DMS153 treated with DMSO at 0.1 percent for 48 hours (cell line): Measurements from ENCODE around the gene MAP4K3.

ENCODE experiments used
- DNase-seq: peaks from one replicate; lab custom pipeline; 2025; ENCODE audit not compliant: unreplicated experiment; lab: John Stamatoyannopoulos, UW

The MAP4K3 gene

DNA sequence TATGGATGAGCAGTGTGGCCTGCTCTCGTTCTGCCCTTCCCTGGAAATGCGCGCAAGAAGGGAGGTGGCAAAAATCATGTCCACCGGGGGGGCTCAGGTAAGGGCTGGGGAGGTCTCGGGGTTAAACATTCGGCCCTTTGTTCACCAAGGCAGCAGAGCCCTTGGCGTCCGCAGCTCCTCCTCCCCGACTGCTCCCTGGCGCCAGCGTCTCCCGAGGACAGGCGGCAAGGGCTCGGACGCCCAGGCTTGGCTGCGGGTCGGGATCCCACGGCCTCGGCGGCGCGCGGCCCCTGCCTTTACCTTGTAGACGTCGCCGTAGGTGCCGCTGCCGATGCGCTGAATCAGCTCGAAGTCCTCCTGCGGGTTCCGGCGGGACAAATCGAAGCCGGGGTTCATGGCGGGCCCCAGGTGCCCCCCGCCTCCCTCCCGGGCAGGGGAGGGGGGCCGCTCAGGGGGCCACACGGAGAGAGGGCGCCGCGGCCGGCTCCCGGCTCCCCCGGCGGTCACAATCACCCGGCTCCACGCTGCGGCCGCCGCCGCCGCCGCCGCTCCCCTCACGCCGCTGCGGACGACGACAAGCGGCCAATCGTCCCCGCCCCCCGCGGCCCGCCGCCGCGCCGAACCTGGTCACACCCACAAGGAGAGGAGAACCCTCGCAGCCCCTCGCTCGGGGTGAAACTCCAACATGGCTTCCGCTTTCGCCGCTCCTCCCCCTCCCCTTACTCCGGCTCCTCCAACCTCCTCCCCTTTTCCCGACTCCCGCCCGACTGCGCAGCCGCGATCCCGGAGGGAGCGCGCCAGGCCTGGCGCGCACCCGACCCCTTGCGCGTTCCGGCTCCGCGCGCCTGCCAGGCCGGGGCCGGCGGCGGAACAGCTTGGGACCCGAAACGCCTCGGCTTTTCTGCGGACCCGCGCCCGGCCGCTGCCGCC, at the start of gene MAP4K3:
Gene MAP4K3, minus strand, starts transcription at position 694 of the 930 bp plus-strand sequence. Its CDS starts 298 bp downstream, at position 396.
- DNase-seq, result peak; percentile 86

DNA sequence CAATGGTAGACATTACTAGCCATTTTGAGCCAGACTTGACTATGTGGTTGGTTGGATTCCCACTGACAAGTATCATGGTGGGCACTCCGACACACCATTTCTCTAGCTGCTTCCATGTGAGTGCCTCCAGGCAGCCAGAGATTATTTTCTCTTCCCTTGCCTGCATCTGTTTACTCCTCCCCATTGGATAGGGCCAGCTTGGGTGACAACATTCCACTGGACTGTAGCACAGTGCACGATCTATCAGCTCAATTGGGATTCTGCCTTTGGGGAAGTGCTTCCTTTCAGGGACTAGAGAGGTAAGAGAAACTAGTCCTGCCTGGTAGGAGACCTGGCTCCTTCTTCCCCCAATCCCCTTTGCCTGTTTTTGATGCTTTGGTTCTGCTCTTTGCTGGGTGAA, 49.0 kb upstream of the MAP4K3 start:
- DNase-seq, result no peak

DNA sequence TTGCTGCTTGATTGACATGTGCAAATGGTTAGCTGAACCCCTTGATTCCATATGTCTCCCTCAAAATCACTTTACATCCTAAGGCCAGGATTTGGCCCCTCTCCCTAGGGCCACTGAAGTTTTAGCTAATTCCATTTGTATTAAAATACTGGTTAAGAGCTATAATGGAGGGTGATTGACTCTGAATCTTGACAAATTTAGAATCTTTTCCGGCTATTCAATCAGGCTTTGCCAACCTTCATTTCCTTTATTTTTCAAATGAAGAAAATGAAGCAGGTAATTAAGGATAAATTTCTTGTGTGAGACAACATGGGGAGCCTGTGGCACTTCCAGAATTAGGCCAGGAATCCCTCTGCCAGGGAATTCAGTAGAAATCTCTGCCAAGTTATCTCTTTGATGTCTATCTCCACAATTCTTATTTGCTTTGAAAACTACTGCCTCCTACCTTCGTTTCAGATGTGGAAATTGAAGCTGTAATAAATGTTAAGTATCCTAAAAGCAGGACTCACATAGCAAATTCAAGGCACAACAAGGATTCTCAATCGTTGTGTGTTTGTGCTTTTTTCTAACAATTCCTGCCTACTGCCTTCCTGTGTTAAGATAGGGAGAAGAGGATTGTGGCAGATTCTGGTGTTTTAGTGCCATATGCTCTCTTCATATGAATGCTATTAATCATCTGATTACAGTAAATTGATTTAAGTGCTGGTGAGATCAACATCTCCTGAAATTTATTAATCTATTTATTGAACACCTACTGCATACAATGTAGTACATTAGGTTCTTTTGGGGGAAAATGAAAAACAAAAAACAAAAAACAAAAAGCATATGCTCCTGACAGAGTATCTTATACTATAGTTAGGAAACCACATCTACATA, 47.8 kb upstream of the MAP4K3 start:
- DNase-seq, result no peak

DNA sequence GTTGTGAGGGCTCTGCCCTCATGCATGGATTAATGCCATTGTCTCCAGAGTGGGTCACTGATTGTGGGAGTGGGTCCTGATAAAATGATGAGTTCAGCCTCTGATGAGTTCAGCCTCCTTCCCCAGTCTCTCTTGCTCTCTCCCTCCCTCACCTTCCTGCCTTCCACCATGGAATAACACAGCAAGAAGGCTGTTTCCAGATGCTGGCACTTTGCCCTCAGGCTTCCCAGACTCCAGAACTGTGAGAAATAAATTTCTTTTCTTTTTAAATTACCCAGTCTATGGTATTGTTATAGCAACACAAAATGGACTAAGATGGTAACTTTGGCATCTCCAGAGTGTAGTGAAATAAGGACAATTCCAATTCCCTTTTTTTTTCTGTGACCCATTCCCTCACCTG, 47.1 kb upstream of the MAP4K3 start:
- DNase-seq, result no peak

DNA sequence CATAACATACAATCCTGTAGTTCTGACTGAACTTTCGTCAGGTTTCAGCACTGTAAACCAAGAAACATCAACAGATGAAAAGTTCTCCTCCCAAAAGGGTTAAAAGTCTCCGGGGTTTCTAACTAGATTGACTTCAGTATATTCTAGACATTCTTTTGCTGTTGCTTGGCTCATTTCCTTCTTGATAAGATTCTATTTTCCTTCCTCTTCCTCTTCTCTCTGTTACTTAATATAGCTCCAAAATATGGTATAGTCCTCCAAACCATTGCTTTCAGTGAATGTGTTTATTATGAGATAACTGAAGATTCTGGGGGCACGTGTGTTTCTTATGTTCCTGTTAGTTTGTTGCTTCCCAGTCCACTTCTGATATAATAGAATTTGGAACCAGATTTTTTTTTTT, 46.4 kb upstream of the MAP4K3 start:
- no peak for DNase-seq

DNA sequence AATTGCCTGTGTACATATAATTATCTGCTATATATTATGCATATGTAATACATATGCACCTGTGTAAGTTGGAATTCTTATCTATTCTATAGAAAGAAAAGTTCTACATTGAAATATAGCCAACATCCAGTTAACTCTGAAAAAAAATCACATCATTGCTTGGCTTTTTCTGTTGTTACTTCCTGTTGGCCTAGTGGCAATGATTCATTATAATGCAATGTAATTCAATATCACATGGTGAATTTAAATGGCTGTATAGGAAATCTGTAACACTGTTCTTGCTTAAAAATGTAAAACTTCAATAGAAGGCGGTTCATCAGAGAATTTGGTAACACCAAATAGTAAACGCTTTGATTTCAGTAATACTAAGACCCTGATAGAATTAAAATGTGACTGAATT, 44.5 kb upstream of the MAP4K3 start:
- DNase-seq, result peak; percentile 14

DNA sequence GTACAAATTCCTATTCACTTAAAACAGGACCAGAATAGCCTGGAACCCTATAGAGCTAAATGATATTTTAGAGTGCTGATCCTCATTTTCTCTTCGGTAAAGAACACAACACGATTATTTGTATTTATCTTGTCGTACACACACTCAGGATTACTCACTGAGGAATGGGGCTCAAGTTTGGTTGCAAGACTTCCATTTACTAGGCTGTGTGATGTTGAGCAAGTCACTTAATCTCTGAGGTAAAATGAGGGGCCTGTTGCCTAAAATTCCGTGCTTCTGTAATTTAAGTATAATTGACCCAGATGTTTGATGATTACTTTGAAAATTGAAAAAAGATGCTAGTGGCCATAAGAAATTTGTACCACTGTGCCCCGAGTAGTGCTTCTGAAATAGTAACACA, 42.6 kb upstream of the MAP4K3 start:
- DNase-seq, result no peak

DNA sequence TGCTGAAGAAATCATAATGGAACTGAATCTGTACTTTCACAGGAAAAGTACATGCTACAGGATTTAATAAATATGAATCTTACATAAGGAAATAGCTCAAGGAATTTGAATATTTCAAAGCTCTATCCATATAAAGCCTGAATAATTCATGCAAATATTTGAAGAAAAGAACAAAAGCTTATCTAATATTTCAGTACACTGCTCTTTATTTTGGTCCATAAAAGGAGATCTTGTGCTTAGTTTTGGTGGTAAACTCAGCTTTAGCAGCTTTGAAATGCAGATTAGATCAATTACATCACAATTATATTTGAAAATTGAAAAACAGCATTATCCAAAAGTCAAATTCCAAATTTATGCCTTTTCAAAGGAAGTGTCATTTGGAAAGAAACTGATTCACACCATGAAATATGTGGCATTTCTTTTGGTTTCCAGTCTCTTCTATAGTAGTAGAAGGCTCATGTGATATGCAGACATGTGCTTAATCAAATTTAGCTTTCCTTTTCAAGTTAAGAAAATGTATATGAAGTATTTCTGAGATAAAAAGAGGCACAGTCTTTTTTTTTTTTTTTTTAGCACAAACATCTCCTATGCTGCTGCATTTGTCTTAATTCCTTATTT, 42.1 kb upstream of the MAP4K3 start:
- DNase-seq, result no peak

DNA sequence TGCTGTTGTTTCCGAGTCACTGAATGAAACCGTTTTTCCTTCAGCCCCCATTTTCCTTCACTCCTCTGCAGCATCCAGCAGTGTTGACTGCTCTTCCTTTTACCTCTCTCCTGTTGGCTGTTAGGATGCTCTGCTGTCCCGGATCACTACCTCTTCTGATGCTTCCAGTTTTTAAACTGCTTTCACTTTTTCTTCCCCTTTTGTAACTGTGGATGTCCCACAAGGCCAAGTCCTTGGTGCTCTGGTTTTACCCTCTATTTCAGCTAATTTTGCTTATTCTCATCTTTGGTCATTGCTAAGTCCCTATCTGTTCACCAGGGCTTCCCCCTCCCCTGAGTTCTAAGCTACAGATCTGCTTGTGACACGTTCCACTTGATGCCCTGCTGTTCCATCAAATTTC, 39.4 kb upstream of the MAP4K3 start:
- no peak for DNase-seq

DNA sequence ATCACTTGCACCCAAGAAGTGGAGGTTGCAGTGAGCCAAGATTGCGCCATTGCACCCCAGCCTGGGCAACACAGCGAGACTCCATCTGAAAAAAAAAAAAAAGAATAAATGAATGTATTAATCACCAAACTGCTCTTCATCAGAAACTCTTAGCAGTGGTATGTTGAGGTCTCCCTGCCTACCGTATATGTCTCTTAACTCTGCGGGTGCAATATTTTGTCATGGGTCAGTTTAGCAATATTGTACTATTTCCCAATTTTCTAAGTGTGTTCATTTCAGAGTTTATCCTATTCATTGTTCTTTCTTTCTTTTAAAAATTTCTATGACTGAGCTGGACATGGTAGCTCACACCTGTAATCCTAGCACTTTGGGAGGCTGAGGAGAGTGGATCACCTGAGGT, 37.9 kb upstream of the MAP4K3 start:
- no peak for DNase-seq

DNA sequence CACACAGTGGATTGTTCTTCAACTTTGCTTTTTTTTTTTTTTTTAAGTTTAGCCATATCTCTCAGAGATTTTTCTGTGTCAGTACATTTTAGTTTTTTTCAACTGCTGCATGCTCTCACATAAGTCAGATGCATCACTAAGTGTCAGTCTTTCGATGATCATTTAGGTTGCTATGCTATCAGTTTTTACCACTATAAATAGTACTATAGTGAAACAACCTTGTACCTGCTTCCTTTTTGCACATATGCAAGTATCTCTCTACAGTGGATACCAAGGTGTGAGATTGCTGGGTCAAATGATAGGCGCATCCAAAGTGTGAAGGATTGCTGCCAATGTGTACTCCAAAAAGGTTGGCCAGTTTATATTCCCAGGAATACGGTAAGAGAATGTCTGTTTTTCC, 33.5 kb upstream of the MAP4K3 start:
- no peak for DNase-seq

DNA sequence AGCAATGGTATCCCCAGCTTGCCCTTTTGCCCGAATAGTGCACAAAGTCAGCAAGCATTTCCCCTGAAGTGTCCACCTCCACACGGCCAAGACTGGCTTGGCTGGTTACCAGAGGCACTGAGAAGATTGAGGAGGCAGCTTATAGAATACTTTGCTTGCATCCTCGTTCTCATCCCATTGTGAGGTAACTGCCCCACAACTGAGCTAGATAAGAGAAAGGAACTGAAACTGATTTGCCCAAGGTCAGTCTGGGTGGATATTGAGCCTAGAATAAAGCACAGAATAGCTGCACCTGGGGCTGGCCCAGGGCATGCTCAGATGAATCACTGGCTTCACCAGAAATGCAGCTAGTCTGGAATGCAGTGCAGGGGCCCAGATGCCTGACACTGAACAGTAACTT, 32.7 kb upstream of the MAP4K3 start:
- no peak for DNase-seq

DNA sequence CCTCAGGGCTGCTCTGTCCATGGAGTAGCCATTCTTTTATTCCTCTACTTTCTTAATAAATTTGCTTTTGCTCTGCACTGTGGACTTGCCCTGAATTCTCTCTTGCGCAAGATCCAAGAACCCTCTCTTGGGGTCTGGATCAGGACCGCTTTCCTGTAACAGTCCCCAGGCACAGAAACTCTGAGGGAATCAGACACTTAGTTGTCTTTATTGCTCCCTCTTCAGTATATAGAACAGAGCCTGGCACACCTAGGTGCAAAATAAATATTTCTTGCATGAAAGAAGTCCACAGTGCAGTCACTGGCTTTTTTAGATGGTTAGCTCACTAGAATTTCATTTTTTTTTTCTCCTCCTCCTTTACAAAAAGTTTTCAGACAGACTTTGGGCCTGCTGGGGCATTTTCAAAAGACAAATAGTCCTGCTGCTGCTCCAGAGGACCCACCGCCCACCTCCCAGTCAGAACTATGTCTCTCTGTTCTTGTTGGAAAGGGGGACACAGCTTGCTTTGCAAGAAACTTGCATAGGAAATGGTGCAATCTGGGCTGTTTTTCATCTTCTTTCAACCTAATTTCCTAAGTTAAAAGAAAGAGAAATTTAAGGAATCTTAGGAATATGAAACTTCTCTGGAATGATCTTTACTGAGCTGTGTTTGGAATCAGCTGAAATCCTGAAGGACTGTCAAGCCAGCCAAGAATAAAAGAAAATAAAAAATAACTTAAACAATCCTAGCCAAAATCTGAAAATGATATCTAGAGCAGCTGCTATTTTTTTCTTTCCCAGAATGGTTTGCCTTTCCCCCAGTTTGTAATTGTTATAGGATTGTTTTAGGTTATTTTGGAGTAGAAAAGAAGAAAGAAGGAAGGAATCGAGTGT, 31.7 kb upstream of the MAP4K3 start:
- DNase-seq, result no peak

DNA sequence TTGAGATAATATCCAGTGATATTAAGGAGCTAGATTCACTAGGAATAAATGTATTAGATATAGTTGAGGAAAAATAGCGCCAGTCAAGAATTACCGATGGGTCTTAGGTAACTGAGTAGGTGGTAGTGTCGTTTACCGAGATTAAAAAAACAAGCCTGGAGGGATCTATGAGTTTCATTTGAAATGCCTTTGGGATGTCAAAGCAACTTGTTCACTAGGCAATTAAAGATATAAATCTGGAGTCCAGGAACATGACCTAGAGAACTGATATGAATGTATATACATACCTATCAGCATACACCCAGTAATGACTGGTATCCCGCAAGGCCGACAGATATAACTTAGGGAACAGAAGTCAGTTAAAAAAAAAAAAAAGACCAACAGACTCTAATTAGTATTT, 29.2 kb upstream of the MAP4K3 start:
- no peak for DNase-seq

DNA sequence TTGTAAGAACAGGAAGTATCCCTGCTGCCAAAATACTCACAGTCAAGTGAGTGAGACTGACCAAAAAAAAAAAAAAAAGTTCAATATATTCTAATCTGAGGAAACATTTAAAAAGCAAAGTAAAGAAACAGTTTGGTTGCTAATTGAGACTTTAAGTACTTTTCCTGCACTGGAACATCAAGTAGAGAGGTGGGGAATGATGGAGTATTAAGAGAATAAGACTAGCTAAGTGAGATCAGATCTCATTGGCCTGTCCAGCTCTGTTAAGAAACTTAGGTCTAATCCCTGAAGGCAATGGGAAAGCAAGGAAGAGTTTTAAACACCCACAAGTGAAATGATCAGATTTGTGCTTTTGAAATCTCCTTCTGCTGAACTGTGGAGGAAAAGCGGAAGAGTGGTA, 27.8 kb upstream of the MAP4K3 start:
- no peak for DNase-seq

DNA sequence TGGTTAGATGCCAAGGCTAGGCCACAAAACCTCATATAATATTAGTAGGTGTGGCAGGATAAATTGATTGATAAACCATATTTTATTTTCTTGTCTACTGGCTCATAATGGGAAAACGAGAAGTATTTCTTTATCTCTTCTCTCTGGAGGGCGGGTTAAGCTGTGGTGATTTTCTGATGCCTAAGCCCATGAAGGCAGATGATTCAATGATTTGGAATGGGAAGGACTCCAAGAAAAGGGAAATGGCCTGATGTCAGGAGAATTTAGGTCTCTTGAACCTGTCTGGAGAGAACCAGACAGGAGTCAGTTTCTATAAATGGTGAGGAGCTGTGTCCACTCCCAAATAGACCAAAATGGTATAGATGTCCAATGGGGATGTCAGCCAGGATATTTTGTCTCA, 18.7 kb upstream of the MAP4K3 start:
- no peak for DNase-seq

DNA sequence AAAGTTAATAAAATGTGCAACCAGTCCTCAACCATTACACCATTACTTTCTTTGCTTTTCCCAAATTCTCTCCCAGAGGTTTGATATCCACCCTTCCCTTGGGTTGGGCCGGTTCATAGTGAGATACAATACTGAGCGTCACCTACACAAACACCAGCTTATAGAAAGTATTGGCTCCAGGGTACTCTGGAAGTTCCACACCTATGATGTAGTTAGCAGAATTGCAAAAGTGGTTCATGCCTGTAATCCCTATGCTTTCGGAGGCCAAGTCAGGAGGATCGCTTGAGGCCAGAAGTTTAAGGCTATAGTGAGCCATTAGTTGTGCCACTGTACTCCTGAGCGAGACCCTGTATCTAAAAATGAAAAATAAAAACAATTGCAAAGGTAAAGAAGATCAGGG, 15.3 kb upstream of the MAP4K3 start:
- DNase-seq, result no peak

DNA sequence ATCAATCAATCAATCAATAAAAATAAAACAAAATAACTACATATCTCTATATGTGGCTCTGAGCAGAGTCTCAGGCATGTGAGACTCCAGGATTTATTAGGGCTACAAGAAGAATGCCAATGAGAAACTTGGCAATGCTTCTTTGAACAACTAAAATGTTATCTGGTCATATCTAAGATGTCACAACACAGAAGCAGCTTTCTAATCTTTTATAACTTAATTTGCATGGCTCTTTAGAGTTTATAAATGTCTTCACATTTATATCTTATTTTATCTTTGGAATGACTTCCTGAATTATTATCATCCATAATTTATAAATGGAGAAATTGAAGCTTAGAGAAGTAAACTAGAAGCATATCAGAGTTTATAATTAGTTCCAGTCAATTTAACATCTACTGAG, 14.9 kb upstream of the MAP4K3 start:
- DNase-seq, result no peak

DNA sequence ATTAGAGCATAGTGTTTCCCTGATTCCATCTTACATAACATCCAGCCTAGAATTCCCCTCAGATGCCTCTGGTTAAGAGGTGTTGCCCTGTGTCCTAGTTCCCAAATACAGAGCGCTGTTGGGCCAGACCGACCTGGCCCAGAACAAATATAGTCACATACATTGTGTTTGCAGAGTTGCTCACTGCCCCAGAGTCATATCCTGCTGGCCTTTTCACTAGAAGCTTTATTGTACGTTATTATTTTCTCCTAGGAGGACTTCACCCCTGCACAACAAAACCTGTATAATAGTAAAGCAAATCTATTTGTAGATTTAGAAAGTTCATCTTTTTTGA, 11.1 kb upstream of the MAP4K3 start:
- DNase-seq, result no peak

DNA sequence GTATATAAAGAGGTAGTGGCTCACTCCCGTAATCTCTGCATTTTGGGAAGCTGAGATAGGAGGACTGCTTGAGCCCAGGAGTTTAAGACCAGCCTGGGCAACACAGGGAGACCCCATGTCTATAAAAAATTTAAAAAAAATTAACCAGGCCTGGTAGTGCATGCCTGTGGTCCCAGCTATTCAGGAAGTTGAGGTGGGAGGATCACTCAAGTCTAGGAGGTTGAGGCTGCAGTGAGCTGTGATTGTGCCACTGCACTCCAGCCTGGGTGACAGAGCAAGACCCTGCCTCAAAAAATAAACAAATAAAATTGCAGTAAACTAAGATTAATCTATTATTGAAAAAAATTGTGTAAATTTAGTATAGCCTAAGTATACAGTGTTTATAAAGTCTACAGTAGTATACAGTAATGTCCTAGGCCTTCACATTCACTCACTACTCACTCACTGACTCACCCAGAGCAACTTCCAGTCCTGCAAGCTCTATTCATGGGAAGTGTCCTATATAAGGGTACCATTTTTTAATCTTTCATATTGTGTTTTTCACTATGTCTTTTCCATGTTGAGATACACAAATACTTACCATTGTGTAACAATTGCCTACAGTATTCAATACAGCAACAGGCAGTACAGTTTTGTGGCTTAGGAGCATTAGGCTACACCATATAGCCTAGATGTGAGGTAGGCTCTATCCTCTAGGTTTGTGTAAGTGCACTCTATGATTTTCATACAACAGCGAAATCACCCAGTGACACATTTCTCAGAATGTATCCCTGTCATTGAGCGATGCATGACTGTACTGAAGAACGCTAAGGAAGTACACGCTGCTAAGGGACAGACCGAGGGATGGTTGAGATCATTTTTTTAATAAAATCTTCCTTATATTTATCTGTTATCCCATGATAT, 10.4 kb upstream of the MAP4K3 start:
- DNase-seq, result no peak
